Astrocyte (in vitro differentiated cells and primary cell): Measurements from ENCODE around the gene ARVCF. TPM values are rescaled to one million over a fixed set of nuclear protein-coding genes. Genes with fewer than 3 reads are reported as not detected.

Experiments
- DNase-seq: peaks from one replicate; pipeline ENCODE4 v3.0.0-alpha.2; 2010; ENCODE audit warnings: low read depth
- FAIRE-seq: peaks from 2 replicates; lab custom pipeline; 2011; peaks lifted over from hg19 to GRCh38; lab: Jason Lieb, UNC
- H2AFZ ChIP-seq: 2 replicates; pipeline ENCODE4 v1.6.0; 2012; ENCODE audit warnings: low read depth, low read length, inconsistent platforms
- H3K27ac ChIP-seq: 2 replicates; pipeline ENCODE4 v1.5.1; 2011; ENCODE audit warnings: low read depth, low read length, inconsistent platforms
- H3K27me3 ChIP-seq: 2 replicates; pipeline ENCODE4 v1.6.0; 2011; ENCODE audit warnings: low read length, inconsistent platforms; ENCODE audit not compliant: insufficient read depth
- H3K36me3 ChIP-seq: 2 replicates; pipeline ENCODE4 v1.5.1; 2011; ENCODE audit warnings: low read length, inconsistent platforms; ENCODE audit not compliant: insufficient read depth
- H3K4me1 ChIP-seq: 2 replicates; pipeline ENCODE4 v1.5.1; 2011; ENCODE audit warnings: low read length, inconsistent platforms; ENCODE audit not compliant: insufficient read depth
- H3K4me2 ChIP-seq: 2 replicates; pipeline ENCODE4 v1.6.0; 2012; ENCODE audit warnings: low read length, inconsistent platforms
- H3K4me3 ChIP-seq: 2 replicates; pipeline ENCODE4 v1.5.1; 2011; ENCODE audit warnings: low read depth, mild to moderate bottlenecking, low read length, inconsistent platforms; ENCODE audit not compliant: insufficient read depth
- H3K79me2 ChIP-seq: 2 replicates; pipeline ENCODE4 v1.6.0; 2012; ENCODE audit warnings: mild to moderate bottlenecking, low read length, inconsistent platforms; ENCODE audit not compliant: insufficient read depth
- H3K9ac ChIP-seq: 2 replicates; pipeline ENCODE4 v1.6.0; 2012; ENCODE audit warnings: mild to moderate bottlenecking, low read length, inconsistent platforms
- H3K9me3 ChIP-seq: 2 replicates; pipeline ENCODE4 v1.5.1; 2012; ENCODE audit warnings: low read depth, mild to moderate bottlenecking, low read length, inconsistent platforms; ENCODE audit not compliant: insufficient read depth
- H4K20me1 ChIP-seq: 2 replicates; pipeline ENCODE4 v1.6.0; 2012; ENCODE audit warnings: low read length, inconsistent platforms; ENCODE audit not compliant: insufficient read depth
- H3K27ac Mint-ChIP-seq: one replicate; pipeline ENCODE4 v1.8.0; 2021; ENCODE audit warnings: mild to moderate bottlenecking, mixed read lengths; ENCODE audit not compliant: unreplicated experiment
- H3K27me3 Mint-ChIP-seq: one replicate; pipeline ENCODE4 v1.8.0; 2021; ENCODE audit warnings: low read depth, mixed read lengths; ENCODE audit not compliant: unreplicated experiment
- H3K36me3 Mint-ChIP-seq: one replicate; pipeline ENCODE4 v1.8.0; 2021; ENCODE audit warnings: low read depth, mixed read lengths; ENCODE audit not compliant: unreplicated experiment
- H3K4me1 Mint-ChIP-seq: one replicate; pipeline ENCODE4 v1.8.0; 2021; ENCODE audit warnings: low read depth, mixed read lengths; ENCODE audit not compliant: unreplicated experiment
- H3K4me3 Mint-ChIP-seq: one replicate; pipeline ENCODE4 v1.8.0; 2021; ENCODE audit warnings: mild to moderate bottlenecking, moderate library complexity, mixed read lengths; ENCODE audit not compliant: unreplicated experiment
- H3K9me3 Mint-ChIP-seq: one replicate; pipeline ENCODE4 v1.8.0; 2021; ENCODE audit warnings: mild to moderate bottlenecking, mixed read lengths; ENCODE audit not compliant: unreplicated experiment
- EZH2 ChIP-seq: IDR thresholded peaks from 2 replicates; pipeline ENCODE4 v1.6.1; 2012; ENCODE audit warnings: mild to moderate bottlenecking, low read length, inconsistent platforms; ENCODE audit not compliant: insufficient read depth
- total RNA-seq: library from RNA; stranded (reverse); gene quantifications from 2 replicates; pipeline ENCODE4 v1.2.1, GENCODE V29; 2021
- TF ChIP-seq, protein P1 (sequence below): IDR thresholded peaks from 2 replicates; pipeline ENCODE4 v1.5.1; 2011; ENCODE audit warnings: low read depth, mild to moderate bottlenecking, inconsistent platforms, low read length, moderate library complexity; ENCODE audit not compliant: insufficient read depth

Gene ARVCF
- total RNA-seq, 1 donor from 2014 or later, result 17.9 TPM

DNA sequence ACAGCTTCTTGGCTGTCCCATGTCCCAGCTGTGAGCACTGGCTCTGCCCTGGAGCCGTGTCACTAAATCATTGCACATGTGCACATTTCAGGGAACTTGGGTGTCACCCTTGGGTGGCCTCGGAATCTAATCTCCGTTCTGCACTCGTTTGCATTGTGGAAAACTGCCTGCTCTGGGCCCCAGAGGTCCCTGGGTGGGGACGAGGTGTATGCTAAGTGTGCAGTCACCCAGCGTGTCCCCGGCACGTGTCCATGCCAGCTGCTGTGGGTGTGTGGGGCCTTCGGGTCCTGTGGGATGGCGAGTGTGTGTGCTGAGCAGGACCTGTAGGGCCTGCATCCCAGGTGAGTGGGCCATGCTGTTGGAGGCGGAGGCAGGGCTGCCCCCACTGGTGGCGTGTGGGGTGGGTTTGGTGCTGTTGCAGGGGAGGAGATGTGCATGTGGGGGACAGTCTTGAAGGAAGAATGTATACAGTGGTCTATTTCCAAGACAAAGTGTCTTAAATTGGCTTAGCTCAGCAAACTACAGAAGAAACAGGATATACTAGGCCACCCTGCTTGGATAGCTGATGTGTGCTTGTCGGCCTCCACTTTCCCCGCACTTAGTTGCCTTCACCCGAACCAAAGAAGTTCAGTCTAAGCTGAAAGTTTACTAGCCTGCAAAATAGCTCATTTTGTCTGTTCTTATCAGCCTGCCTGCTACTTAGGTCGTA lies 18.9 kb upstream of the ARVCF start:
- H2AFZ ChIP-seq, result no peak overlapping the region

DNA sequence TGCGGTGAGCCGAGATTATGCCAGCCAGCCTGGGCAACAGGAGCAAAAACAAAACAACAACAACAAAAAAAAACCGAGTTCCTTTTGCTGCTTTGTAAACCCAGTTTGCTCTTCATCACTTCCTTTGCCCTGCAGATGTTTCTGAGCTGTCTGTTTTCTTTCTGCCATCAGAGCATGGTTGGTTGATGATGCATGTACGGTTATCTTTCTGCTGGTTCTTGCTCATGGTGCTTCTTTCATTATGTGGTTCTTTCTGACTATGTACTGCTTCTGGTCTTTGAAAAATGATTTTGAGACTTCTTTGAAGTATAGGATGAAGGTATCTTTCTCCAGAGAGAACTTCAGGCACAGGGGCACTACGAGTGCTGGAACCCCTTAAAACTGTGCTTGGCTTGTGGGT lies 17.5 kb upstream of the ARVCF start:
- H3K36me3 ChIP-seq, result no peaks in the 10 kb centered on the region
- no peak overlapping the region for H3K27ac Mint-ChIP-seq
- no peak overlapping the region for H3K27ac ChIP-seq
- H3K4me3 ChIP-seq, result no peak overlapping the region
- H3K9me3 Mint-ChIP-seq, result peaks cover 4% of the 10 kb centered on the region
- TF ChIP-seq, protein P1, sequence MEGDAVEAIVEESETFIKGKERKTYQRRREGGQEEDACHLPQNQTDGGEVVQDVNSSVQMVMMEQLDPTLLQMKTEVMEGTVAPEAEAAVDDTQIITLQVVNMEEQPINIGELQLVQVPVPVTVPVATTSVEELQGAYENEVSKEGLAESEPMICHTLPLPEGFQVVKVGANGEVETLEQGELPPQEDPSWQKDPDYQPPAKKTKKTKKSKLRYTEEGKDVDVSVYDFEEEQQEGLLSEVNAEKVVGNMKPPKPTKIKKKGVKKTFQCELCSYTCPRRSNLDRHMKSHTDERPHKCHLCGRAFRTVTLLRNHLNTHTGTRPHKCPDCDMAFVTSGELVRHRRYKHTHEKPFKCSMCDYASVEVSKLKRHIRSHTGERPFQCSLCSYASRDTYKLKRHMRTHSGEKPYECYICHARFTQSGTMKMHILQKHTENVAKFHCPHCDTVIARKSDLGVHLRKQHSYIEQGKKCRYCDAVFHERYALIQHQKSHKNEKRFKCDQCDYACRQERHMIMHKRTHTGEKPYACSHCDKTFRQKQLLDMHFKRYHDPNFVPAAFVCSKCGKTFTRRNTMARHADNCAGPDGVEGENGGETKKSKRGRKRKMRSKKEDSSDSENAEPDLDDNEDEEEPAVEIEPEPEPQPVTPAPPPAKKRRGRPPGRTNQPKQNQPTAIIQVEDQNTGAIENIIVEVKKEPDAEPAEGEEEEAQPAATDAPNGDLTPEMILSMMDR, result no peak
- TF ChIP-seq EZH2, result no peak
- peaks cover 19% of the 10 kb centered on the region for H3K36me3 Mint-ChIP-seq
- H2AFZ ChIP-seq, result no peak overlapping the region
- no peaks in the 10 kb centered on the region for H3K4me1 ChIP-seq
- no peak overlapping the region for H3K4me2 ChIP-seq
- no peaks in the 10 kb centered on the region for H3K27me3 ChIP-seq
- H3K4me3 Mint-ChIP-seq, result no peak overlapping the region
- DNase-seq, result no peak
- no peak overlapping the region for H3K9ac ChIP-seq
- H3K79me2 ChIP-seq, result peaks cover 12% of the 10 kb centered on the region
- H4K20me1 ChIP-seq, result peaks cover 65% of the 10 kb centered on the region
- H3K9me3 ChIP-seq, result no peaks in the 10 kb centered on the region
- no peaks in the 10 kb centered on the region for H3K4me1 Mint-ChIP-seq
- no peaks in the 10 kb centered on the region for H3K27me3 Mint-ChIP-seq
- no peak for FAIRE-seq

More for the DNA sequence above, 18.9 kb upstream of the ARVCF start:
- Mint-ChIP-seq H3K27ac (no peak overlapping the region), H3K4me3 (no peak overlapping the region), H3K27me3 (no peaks in the 10 kb centered on the region), H3K4me1 (no peaks in the 10 kb centered on the region), H3K36me3 (peaks cover 25% of the 10 kb centered on the region), H3K9me3 (peaks cover 4% of the 10 kb centered on the region)
- TF ChIP-seq, protein P1, result no peak
- TF ChIP-seq EZH2, result no peak
- no peak overlapping the region for H3K4me2 ChIP-seq
- DNase-seq (no peak), FAIRE-seq (no peak)
- peaks cover 57% of the 10 kb centered on the region for H4K20me1 ChIP-seq
- no peaks in the 10 kb centered on the region for H3K9me3 ChIP-seq
- no peaks in the 10 kb centered on the region for H3K27me3 ChIP-seq
- H3K9ac ChIP-seq, result no peak overlapping the region
- H3K4me1 ChIP-seq, result no peaks in the 10 kb centered on the region
- no peaks in the 10 kb centered on the region for H3K36me3 ChIP-seq
- H3K4me3 ChIP-seq, result no peak overlapping the region
- no peak overlapping the region for H3K27ac ChIP-seq
- H3K79me2 ChIP-seq, result peaks cover 12% of the 10 kb centered on the region

DNA sequence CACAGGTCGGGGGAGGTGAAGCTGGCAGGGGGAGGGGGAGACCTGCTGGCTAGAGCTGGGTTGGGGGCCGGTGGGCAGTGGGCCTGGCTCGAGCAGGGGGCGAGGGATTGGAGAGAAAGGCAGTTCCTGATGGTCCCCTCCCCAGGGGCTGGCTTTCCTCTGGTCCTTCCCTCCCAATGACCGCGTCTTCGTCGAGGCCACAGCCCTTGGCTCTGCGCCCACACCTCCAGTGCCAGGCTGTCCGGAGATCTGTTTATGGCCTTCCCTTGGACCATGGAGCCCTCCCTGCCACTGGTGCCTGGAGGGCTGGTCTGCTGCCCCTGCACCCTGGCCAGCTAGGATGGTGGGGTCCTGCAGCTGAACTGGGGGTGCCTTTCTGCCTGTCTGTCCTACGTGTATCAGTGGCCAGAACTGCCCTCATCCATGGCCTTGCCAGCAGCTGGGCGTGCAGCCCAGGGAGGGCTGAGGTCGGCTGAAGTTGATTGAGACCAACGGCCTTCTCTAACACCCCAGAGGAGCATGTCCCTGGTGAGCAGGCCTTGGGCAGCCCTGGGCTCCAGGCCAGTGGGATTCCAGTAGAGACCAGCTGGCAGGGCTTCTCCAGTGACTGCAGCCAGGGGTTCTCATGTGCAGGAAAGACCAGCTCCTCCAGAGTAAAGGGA lies 16.6 kb upstream of the ARVCF start:
- Histone ChIP-seq H3K36me3 (no peaks in the 10 kb centered on the region), H3K4me3 (no peak overlapping the region), H3K9ac (no peak overlapping the region), H3K4me2 (no peak overlapping the region), H3K79me2 (peaks cover 20% of the 10 kb centered on the region), H3K27ac (no peak overlapping the region), H4K20me1 (peaks cover 70% of the 10 kb centered on the region), H2AFZ (no peak overlapping the region), H3K9me3 (no peaks in the 10 kb centered on the region), H3K27me3 (no peaks in the 10 kb centered on the region), H3K4me1 (no peaks in the 10 kb centered on the region)
- DNase-seq (no peak), FAIRE-seq (no peak)
- Mint-ChIP-seq H3K4me3 (no peak overlapping the region), H3K4me1 (no peaks in the 10 kb centered on the region), H3K27ac (no peak overlapping the region), H3K27me3 (no peaks in the 10 kb centered on the region), H3K9me3 (peaks cover 4% of the 10 kb centered on the region), H3K36me3 (peaks cover 19% of the 10 kb centered on the region)
- TF ChIP-seq, protein P1, result no peak
- no peak for TF ChIP-seq EZH2
